NCI-H2107 (cell line): ENCODE data around the gene GCLM.
"Not testable (repeated sequence)": the region's sequence is repeated elsewhere in the genome, so short reads cannot be mapped to it uniquely, and the experiment has no call there.

Source experiments
- DNase-seq: peaks from one replicate; lab custom pipeline; 2025; lab: John Stamatoyannopoulos, UW

The GCLM gene

DNA sequence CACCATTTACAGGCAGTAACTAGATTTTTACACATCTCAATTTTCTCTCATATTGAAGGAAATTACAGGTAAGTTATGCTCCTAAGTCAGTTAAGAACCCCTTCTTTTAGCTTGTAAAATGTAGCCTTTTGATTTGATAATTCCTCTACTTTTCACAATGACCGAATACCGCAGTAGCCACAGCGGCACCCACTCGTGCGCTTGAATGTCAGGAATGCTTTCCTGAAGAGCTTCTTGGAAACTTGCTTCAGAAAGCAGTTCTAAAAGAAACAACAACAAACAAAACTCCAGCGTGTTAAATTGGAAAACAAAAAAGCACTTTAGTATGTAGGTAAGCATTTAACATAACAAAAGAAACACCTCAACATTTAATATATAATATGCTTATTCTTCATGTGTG is 20.3 kb downstream of the GCLM start:
- no peak for DNase-seq

DNA sequence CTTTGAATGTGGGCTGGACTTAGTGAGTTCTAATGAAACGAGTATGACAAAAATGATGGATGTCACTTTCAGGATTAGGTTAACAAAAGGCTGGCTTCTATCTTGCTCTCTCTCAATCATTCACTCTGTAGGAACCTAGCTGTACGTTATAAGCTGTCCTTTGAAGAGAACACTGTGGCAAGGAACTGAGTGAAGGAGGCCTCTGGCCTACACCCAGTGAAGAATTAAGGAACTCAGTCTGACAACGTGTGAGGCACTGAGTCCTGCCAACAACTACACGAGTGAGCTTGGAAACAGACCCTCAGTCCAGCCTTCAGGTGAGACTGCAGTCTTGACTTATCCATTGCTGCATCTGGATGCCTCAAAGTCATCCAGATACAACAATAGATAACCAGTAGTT is 27.0 kb downstream of the GCLM start:
- DNase-seq, result no peak

DNA sequence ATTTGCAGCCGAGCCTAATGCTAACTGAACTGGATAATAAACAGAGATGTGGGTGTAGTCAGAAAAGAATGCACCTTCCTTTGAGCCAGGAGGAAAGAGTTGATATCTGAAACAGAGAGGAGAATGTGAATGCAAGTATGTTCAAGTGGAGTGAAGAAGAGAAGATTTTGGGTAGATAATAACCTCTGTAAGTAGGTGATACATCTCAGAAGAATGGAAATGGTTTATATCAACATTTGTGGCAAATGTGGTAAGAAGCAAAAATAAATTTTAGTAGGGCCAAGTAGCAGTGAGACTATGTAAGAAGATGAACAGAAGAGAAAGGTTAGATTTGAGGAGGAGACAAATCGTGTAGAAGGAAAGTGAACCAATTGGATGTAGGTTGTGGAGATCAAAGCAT is 28.5 kb downstream of the GCLM start:
- DNase-seq, result no peak

DNA sequence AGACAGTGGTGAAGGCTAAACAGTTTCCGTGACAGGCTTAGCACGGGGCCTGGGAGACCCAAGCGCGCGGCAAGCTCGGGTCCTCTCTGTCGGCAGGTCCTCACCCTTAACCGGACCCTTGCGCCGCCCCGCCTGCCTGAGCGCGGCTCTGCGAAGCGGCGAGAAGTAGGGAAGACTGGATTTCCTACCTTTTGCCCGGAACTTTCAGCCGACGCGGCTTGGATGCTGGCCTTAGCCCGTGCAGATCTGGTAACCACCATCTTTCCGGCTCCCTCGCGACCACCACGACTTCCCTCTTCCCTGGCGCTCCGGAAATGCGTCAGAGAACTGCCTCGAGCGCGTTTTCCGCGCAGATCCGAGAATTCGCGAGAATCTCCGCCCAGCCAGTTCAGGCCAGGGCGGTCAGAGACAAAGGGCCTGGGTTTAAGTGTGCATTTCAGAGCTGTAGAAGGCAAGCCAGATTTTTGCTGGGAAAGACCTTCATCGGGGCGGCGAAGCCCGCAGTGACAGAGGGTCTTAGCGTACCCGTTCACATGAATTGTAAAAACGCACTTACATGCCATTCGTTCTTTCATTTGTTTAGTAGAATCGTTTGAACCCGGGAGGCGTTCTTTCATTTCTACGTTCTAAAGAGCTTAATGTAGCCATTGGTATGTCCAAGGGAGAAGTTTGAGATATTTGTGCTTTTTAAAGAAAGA is 30.2 kb downstream of the GCLM start, which contains the start of gene DNTTIP2:
DNTTIP2 (minus strand) TSS at position 318 of the 698 bp plus-strand sequence; CDS start at position 260, 58 bp downstream.
- DNase-seq, result peak; percentile 96

DNA sequence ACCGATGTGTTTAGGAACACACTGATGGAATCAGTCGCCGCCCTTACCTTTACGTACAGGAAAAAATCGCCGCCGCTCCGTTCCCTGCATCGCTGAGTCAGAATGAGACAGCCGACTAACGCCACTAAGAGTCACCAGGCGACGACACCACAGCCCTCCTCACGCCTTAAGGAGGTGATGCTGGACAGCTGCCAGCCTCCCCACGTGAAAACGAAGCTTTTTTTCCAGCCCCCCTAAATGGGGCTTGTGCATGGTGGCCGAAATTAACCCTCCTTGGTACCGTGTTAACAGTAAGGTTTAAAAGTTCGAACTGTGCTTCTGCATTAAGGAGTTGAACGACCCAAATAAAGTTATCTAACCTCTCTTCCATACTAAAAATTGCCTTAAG is 30.7 kb downstream of the GCLM start:
- no peak for DNase-seq

DNA sequence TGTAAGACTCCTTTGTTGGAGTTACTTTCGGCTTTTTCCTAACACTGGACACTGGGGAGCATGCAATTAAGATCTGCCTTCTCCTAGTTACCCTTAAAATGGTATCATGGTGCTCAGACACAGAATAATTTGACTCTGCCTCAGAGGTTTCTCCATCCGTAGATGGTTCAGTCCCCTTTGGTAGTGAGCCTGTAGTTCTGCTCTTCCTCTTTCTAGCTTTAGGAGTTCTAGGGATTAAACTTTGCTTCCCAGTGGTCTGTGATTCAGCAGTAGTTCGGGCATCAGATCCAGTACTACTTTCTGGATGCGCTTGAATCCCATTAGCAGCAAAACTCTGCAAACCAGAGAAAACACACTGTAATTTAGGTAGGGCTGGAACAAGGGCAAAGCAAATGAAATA is 31.7 kb downstream of the GCLM start:
- DNase-seq, result no peak

DNA sequence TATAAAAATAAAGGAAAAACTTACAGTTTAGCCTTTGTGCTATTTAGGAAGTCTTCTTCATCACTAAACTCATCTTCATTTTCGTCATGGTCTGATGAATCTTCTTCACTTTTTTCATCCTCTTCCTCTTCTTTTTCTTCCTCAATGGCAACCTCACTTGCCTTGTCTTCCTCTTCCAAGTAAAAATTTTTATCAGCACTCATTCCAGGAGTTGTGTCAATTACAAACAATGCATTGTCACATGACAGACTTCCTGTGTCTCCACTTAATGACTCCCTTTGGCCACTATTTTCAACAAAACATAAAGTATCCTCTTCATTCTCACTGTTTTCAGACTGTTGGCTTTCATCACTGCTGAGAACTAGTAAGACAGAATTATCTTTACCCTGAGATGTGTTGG is 33.0 kb downstream of the GCLM start:
- no peak for DNase-seq

DNA sequence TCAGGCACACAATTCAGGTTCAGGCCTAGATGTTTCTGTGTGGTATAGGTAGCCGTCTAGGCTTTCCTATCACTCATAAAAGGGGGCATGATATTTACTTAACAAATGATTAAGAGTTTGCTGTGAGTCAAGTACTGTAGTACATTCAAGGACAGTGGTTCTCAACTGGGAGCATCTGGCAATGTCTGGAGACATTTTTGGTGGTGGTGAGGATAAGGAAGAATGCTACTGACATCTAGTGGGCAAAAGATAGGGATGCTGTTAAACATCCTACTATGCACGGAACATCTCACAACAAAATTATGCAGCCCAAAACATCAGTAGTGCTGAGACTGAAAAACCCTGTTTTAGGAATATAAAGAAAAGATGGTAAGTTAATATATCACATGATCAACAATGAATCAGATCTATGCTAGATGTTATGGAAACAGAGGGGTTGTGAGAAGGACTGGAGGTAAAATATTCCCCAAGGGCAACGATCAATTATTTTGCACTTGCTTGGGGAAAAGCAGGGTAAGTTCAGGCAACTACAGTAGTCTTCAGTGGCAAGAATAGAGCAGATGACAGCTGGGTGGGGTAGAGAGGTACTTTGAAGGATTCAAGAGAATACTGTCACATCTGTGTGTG is 35.1 kb downstream of the GCLM start:
- no peak for DNase-seq

DNA sequence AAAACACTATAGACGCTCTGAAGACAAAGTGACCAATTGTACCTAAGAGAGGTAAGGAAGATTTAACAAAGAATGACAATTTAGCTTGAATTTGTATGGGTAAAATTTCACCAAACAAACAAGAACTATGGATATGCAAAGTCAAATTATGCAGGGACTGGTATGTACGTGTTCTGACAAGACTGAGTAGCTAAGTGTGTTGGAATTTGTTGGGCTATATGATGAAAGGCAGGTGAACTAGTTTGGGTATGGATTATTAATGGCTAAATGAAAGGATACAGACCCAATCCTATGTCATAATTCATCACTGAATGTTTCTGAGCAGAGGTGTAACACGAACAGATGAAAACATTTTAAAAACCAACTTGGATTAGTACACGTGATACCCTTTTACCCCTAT is 37.9 kb downstream of the GCLM start:
- DNase-seq, result no peak

DNA sequence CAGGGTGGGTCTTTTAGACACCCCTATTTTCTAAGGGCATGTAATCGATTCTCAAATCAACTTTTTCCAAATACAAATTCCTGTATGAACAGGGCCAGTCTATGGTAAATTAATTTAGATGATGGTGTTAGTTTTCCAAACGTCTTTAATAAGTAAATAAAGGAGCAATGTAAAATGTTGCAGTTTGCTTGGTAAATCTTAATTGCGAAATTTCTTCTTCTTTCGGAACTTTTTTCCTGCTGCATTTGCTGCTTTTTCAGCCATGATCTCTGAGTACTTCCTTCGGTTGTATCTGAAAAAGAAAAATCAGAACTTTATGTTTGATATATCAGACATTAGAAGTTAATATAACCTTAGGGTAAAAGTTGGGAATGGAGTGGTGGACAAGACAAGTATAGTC is 39.6 kb downstream of the GCLM start:
- no peak for DNase-seq

DNA sequence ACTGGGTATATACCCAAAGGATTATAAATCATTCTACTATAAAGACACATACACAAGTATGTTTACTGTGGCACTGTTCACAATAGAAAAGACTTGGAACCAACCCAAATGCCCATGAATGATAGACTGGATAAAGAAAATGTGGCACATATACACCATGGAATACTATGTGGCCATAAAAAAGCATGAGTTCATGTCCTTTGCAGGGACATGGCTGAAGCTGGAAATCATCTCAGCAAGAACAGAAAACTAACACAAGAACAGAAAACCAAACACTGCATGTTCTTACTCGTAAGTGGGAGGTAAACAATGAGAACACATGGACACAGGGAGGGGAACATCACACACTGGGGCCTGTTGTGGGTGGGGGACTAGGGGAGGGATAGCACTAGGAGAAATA is 40.7 kb downstream of the GCLM start:
- not testable (repeated sequence) for DNase-seq

DNA sequence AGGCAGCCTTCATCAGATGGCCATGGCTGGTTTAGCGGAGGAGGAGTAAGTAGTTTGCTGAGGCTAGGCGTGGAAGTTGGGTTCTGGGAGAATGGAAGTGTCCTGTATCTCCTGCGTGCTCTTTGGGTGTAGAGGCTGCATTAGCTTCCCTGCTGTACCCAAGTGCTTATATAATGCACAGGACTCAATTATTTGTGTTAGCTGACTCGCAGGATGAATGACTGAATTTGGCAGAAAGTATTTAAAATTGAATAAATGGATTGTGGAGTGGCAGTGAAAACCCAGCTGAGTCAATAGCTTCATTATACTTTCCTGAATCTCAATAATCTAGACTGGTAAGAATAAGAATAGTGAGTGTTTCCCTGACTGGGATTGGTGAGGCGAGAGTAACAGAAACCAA is 44.0 kb downstream of the GCLM start:
- no peak for DNase-seq

DNA sequence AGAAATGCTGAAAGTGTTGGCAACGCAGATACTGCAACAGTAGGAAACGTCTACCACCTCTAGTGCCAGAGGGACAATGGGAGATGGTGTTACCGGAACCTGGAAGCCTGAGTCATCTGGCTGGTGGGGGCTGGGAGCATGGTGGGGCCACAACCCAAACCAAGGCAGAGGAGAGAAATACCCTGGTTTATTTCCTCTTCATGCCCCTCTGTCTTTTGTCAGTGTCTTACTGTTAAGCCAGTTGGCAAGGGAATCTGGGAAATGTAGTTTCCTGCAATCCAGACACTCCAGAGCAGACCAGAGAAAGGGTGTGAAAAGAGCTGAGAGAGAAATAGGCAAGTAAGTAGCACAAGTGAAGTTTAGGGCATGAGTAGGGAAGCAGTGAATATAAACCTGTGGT is 45.1 kb downstream of the GCLM start:
- DNase-seq, result no peak

DNA sequence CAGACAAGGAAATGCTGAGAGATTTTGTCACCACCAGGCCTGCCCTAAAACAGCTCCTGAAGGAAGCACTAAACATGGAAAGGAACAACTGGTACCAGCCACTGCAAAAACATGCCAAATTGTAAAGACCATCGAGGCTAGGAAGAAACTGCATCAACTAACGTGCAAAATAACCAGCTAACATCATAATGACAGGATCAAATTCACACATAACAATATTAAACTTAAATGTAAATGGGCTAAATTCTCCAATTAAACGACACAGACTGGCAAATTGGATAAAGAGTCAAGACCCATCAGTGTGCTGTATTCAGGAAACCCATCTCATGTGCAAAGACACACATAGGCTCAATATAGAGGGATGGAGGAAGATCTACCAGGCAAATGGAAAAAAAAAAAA is 51.6 kb downstream of the GCLM start:
- not testable (repeated sequence) for DNase-seq

DNA sequence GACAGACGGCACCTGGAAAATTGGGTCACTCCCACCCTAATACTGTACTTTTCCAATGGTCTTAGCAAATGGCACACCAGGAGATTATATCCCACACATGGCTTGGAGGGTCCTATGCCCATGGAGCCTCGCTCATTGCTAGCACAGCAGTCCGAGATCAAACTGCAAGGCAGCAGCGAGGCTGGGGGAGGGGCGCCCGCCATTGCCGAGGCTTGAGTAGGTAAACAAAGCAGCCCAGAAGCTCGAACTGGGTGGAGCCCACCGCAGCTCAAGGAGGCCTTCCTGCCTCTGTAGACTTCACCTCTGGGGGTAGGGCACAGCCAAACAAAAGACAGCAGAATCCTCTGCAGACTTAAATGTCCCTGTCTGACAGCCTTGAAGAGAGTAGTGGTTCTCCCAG is 53.2 kb downstream of the GCLM start:
- DNase-seq, result not testable (repeated sequence)

DNA sequence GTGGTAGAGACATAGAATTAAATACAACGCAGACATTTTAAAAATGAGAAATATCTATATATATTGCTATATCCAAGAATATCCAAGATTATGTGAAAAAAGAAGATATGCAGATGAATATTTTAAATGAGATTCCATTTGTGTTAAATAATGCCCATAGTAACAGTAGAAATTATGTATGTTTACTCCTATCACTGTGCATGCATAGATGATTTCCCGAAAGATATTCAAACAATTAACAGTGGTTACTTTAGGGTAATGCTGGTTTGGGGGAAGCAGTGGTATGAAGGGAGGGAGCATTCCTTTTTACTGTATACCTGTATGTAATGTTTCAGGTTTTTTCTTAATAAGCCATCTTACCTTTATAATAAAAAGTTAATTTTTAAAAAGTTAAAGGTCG is 55.3 kb downstream of the GCLM start:
- no peak for DNase-seq

DNA sequence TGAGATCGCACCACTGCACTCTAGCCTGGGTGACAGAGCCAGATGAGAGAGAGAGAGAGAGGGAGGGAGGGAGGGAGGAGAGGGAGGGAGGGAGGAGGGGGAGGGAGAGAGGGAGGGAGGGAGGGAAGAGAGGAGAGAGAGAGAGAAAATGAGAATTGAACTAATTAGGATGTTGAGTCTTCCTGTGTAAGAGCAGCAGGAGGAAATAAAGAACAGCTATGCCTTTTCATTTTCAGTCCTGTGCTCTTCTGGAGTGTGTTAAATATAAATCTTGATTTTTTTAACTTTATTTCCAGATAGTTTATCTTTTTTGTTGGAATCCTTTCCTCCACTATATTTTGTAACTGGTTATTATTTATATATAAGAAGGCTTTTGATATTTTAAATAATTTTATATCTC is 57.4 kb downstream of the GCLM start:
- no peak for DNase-seq

DNA sequence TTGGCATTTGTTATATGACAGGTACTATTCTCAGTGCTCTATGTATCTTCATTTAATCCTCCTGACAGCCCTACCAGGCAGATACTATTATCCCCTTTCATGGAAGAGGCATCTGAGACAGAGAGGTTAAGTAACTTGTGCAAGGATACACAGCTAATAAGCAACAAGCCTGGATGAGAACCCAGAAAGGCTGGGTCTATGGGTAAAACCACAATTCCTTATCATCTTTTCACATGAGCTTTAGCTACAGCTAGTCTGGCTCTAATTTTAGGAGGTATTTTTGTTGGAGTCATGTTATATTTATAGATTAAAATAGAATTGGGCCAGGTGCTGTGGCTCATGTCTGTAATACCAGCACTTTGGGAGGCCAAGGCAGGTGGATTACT is 57.9 kb downstream of the GCLM start:
- DNase-seq, result no peak

DNA sequence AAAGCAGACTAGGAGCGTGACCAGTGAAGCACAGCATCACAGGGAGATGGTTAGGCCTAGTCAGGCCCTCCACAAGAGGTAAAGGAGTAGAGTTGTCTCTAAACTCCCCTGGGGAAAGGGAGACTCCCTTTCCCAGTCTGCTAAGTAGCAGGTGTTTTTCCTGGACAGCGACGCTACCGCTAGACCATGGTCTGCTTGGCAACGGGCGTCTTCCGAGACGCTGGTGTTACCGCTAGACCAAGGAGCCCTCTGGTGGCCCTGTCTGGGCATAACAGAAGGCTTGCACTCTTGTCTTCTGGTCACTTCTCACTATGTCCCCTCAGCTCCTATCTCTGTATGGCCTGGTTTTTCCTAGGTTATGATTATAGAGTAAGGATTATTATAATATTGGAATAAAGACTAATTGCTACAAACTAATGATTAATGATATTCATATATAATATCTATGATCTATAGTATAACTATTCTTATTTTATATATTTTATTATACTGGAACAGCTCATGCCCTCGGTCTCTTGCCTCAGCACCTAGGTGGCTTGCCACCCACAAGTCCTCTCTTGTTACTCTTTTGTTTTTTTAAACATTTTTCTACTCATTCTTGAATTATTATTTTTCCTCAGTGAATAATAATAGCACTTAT is 58.4 kb downstream of the GCLM start:
- not testable (repeated sequence) for DNase-seq

DNA sequence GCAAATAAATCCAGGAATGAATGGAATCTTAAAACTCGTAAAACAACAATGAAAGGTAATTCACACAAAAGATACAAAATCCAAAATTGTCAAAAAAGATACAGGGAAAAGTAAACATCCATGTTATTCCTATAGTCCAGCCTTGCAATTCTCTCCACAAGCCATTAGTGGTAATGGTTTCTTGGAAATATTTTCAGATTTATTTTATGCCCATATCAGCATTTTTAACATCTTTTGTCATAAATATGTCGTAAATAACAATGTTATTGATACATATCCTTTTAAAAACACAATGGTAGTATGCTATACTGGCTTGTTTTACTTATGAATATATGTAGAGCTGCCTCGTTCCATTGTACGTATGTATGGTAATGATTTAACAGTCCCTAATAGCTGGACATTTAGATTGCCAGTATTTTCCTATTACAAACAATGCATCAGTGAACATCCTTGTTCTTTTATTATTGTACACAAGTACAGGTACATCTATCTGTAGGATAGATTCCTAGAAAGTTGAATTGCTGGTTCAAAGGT is 60.8 kb downstream of the GCLM start:
- DNase-seq, result no peak

DNA sequence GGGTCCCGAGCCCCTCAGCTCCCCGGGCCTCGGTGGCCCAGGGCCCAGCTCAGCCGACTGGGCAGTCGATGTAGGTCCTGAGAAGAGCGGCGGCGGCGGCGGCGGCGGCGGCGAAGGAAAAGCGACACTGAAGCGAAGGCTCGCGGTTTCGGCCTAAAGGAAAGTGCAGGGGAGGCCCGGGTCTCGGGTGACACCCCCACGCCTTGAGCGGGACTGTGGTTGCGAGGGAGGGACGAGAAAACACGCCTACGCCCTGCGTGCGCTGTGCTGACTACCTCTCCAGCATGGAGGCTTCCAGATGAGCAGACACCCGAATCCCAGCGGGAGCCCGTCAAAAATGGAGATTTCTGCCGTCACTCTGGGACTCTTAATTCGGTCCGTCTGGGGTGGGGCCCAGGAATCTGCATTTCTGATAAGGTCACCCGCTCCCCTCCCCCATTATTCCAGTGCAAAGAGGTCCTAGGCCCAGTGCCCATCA is 61.4 kb downstream of the GCLM start:
- peak; percentile 42 for DNase-seq

DNA sequence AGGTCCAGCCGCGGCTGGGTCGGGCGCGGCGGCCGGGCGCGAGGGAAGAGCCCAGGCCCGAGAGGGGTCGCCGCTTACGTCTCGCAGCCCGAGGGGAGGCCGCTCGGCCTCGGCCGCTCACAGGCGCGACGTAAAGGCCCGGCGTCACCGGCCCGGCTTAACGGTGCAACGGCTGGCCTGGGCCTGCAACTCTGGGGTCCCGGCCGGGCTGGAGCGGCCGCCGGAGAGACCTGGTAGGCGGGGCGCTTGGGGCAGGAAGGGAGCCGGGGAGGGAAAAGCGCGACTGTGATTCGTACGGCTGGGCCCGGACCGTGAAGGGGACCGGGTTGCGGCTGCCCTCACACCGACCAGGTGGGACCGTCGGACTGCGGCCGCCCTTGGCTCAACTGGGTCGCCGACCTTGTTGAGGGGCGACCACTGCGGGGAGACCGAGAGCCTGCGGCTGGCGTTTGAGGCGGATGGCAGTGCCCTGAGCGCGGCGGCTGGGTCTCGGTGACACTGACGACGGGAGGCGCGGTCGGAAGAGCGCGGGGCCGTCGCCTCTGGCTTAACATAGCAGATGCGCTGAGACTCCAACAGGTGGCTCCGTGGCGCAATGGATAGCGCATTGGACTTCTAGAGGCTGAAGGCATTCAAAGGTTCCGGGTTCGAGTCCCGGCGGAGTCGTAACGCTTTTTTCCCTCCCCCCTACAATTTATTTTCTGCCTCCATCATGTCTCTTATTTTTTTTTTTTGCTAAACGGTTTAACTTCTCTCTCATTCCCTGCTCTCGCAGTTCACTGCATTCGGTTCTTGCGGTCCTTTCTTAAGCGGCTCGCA is 62.0 kb downstream of the GCLM start:
- DNase-seq, result peak; percentile 86
